Upper lobe of left lung (tissue), 4 donors: ENCODE data around the gene SIRPG.

Source experiments
- EP300 ChIP-seq, 4 donors: sonication (generic); formaldehyde crosslinking; IDR thresholded peaks; one replicate each; pipeline ENCODE4 v1.5.1; 2017; ENCODE audit warnings: antibody characterized with exemption in 4 of 4, control low read depth in 2 of 4
- POLR2A ChIP-seq, 4 donors: fragments of 450-650 bp; IDR thresholded peaks; one replicate each; pipeline ENCODE4 v1.5.1; 2016 to 2017; ENCODE audit warnings: antibody characterized with exemption in 4 of 4, mild to moderate bottlenecking in 2 of 4
- TF ChIP-seq, protein P1 (sequence below), 6 experiments: fragments of 450-650 bp in 4 of 6; fragments of 200-600 bp in 2 of 6; sonication (generic) in 2 of 6; IDR thresholded peaks; one replicate each; pipeline ENCODE4 v1.5.1; 2016 to 2019; ENCODE audit warnings: antibody characterized with exemption in 6 of 6

DNA sequence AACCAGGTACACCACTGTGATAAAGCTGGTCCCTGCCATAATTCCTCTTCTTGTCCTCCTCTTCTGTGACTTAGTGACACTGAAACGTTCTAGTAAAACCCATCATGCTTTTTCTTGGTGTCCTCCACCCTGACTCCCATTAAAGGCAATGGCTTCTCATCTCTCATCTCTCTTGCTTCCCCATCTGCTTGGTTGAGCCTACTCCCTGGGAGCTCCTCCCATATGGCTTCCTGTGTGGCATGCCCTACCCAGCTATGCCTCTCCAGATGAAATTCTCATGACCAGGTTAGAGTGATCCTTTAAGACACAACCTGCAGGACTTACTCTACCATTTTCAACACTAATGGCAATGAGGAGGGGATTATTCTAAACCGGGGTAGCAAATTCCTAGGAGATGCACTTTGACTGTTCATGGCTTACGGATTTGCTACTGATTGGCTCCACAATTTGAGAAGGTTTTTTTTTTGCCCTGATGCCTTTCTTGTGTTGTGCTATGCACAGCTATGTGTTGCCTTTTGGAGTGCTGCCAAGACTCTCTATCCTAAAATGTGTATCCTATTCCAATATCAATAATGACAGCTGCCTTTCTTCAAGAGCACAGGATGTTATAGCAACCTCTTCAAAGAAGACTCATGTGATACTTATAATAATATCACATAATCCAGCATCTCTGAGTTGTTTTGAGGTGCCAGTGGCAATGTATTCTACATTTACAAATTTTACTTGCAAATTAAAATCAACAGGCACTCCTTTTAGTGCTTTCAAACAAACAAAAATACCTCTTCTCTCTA, 6.1 kb downstream of the SIRPG start:
- TF ChIP-seq EP300 (IDR thresholded peaks at IDR 0.05) (no peak), POLR2A (IDR thresholded peaks at IDR 0.05) (no peak)
- TF ChIP-seq, protein P1, sequence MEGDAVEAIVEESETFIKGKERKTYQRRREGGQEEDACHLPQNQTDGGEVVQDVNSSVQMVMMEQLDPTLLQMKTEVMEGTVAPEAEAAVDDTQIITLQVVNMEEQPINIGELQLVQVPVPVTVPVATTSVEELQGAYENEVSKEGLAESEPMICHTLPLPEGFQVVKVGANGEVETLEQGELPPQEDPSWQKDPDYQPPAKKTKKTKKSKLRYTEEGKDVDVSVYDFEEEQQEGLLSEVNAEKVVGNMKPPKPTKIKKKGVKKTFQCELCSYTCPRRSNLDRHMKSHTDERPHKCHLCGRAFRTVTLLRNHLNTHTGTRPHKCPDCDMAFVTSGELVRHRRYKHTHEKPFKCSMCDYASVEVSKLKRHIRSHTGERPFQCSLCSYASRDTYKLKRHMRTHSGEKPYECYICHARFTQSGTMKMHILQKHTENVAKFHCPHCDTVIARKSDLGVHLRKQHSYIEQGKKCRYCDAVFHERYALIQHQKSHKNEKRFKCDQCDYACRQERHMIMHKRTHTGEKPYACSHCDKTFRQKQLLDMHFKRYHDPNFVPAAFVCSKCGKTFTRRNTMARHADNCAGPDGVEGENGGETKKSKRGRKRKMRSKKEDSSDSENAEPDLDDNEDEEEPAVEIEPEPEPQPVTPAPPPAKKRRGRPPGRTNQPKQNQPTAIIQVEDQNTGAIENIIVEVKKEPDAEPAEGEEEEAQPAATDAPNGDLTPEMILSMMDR (IDR thresholded peaks at IDR 0.05) = no peak
